Measurements from ENCODE around the gene UGP2. TPM values are rescaled to one million over a fixed set of nuclear protein-coding genes. Genes with fewer than 3 reads are reported as not detected.
"Not testable (repeated sequence)": the region's sequence is repeated elsewhere in the genome, so short reads cannot be mapped to it uniquely, and the experiment has no call there.

The UGP2 gene
- total RNA-seq, 2 experiments from 2014 or later, result 109 to 124 TPM

GRCh38 chr2:63843791-63844190, 2.1 kb downstream of the UGP2 start:
- H3K27ac Mint-ChIP-seq, result no peak overlapping the region

GRCh38 chr2:63844616-63845015, 2.9 kb downstream of the UGP2 start:
- peaks cover 8% of the 10 kb centered on the region for H3K9me3 Mint-ChIP-seq (ENCODE audit: low read depth)
- ATAC-seq (no peak), DNase-seq (no peak)
- peaks cover 70% of the 10 kb centered on the region for H3K36me3 Mint-ChIP-seq
- H3K27ac Mint-ChIP-seq, result no peak overlapping the region
- H3K27me3 Mint-ChIP-seq, result no peaks in the 10 kb centered on the region
- H3K4me1 Mint-ChIP-seq, result peaks cover 64% of the 10 kb centered on the region
- H3K4me3 Mint-ChIP-seq, result no peak overlapping the region
- CTCF ChIA-PET, result interaction anchor here (1.0 to 2.1 kb wide), 4 partner anchors 8 to 21 kb away, joined by 4 to 8 read pairs (median 5); no protein-coding TSS in a partner anchor

More at GRCh38 chr2:63843791-63844190, 2.1 kb downstream of the UGP2 start:
- peaks cover 8% of the 10 kb centered on the region for H3K9me3 Mint-ChIP-seq (ENCODE audit: low read depth)
- H3K4me3 Mint-ChIP-seq, result peak overlapping the region; percentile 48
- ATAC-seq (no peak), DNase-seq (no peak)
- peaks cover 60% of the 10 kb centered on the region for H3K4me1 Mint-ChIP-seq
- H3K36me3 Mint-ChIP-seq, result peaks cover 63% of the 10 kb centered on the region
- no peaks in the 10 kb centered on the region for H3K27me3 Mint-ChIP-seq
- CTCF ChIA-PET, result interaction anchor here (1.0 to 3.6 kb wide), 3 partner anchors 9 to 17 kb away, joined by 4 to 52 read pairs (median 8); no protein-coding TSS in a partner anchor

- Mint-ChIP-seq H3K9me3 (ENCODE audit: low read depth) (peaks cover 8% of the 10 kb centered on the region), H3K36me3 (peaks cover 75% of the 10 kb centered on the region), H3K4me3 (no peak overlapping the region), H3K4me1 (peaks cover 63% of the 10 kb centered on the region), H3K27me3 (no peaks in the 10 kb centered on the region), H3K27ac (no peak overlapping the region)
- no peak for ATAC-seq
- CTCF ChIA-PET, result interaction anchor here (1.0 to 2.1 kb wide), 3 partner anchors 9 to 15 kb away, joined by 5 to 7 read pairs (median 6); no protein-coding TSS in a partner anchor
- DNase-seq, result no peak
These were observed 4.2 kb downstream of the UGP2 start for GRCh38 chr2:63845866-63846265.

- H3K27ac Mint-ChIP-seq, result no peak overlapping the region
- no peak for ATAC-seq
- H3K36me3 Mint-ChIP-seq, result peaks cover 80% of the 10 kb centered on the region
- H3K9me3 Mint-ChIP-seq (ENCODE audit: low read depth), result peaks cover 8% of the 10 kb centered on the region
- CTCF ChIA-PET, result interaction anchor here (1.7 to 2.1 kb wide), 2 partner anchors 10 to 15 kb away, joined by 5 to 6 read pairs; no protein-coding TSS in a partner anchor
- H3K4me3 Mint-ChIP-seq, result no peak overlapping the region
- peaks cover 68% of the 10 kb centered on the region for H3K4me1 Mint-ChIP-seq
- DNase-seq, result no peak
- H3K27me3 Mint-ChIP-seq, result no peaks in the 10 kb centered on the region
These were observed 4.8 kb downstream of the UGP2 start for GRCh38 chr2:63846487-63846886.

GRCh38 chr2:63847571-63847970, 5.9 kb downstream of the UGP2 start:
- peaks cover 70% of the 10 kb centered on the region for H3K4me1 Mint-ChIP-seq
- H3K9me3 Mint-ChIP-seq (ENCODE audit: low read depth); H3K27me3 Mint-ChIP-seq; CTCF ChIA-PET; ATAC-seq; H3K27ac Mint-ChIP-seq; DNase-seq; H3K4me3 Mint-ChIP-seq: not testable (repeated sequence)
- peaks cover 84% of the 10 kb centered on the region for H3K36me3 Mint-ChIP-seq

- Mint-ChIP-seq H3K36me3 (peaks cover 81% of the 10 kb centered on the region), H3K27ac (peak overlapping the region; percentile 64), H3K9me3 (ENCODE audit: low read depth) (peaks cover 10% of the 10 kb centered on the region), H3K4me1 (peaks cover 69% of the 10 kb centered on the region), H3K27me3 (no peaks in the 10 kb centered on the region), H3K4me3 (no peak overlapping the region)
- no peak for ATAC-seq
- no peak for DNase-seq
- CTCF ChIA-PET, result interaction anchor here (0.7 to 7.9 kb wide), 2 partner anchors 8 to 28 kb away, joined by 3 to 52 read pairs; partner anchors contain the start of gene UGP2
These were observed 7.9 kb downstream of the UGP2 start for GRCh38 chr2:63849381-63850203.

- Mint-ChIP-seq H3K4me3 (no peak overlapping the region), H3K36me3 (peaks cover 78% of the 10 kb centered on the region), H3K27ac (no peak overlapping the region), H3K9me3 (ENCODE audit: low read depth) (peaks cover 10% of the 10 kb centered on the region), H3K27me3 (no peaks in the 10 kb centered on the region), H3K4me1 (peaks cover 66% of the 10 kb centered on the region)
- no peak for DNase-seq
- no peak for ATAC-seq
- CTCF ChIA-PET, result interaction anchor here (7.9 kb wide), 1 partner anchor 8 kb away, joined by 52 read pairs; the partner anchor contains the start of gene UGP2
These were observed 8.5 kb downstream of the UGP2 start for GRCh38 chr2:63850204-63850571.

GRCh38 chr2:63850649-63851048, 9.0 kb downstream of the UGP2 start:
- peaks cover 73% of the 10 kb centered on the region for H3K36me3 Mint-ChIP-seq

GRCh38 chr2:63851691-63852311, 10.1 kb downstream of the UGP2 start:
- Mint-ChIP-seq H3K27me3 (no peaks in the 10 kb centered on the region), H3K27ac (no peak overlapping the region), H3K36me3 (peaks cover 75% of the 10 kb centered on the region), H3K4me1 (peaks cover 72% of the 10 kb centered on the region), H3K9me3 (ENCODE audit: low read depth) (peaks cover 10% of the 10 kb centered on the region), H3K4me3 (no peak overlapping the region)
- CTCF ChIA-PET, result interaction anchor here (1.9 to 7.9 kb wide), 3 partner anchors 7 to 10 kb away, joined by 8 to 52 read pairs (median 13); partner anchors contain the start of gene UGP2
- DNase-seq, result no peak
- no peak for ATAC-seq

More at GRCh38 chr2:63850649-63851048, 9.0 kb downstream of the UGP2 start:
- CTCF ChIA-PET, result interaction anchor here (7.9 kb wide), 1 partner anchor 9 kb away, joined by 52 read pairs; the partner anchor contains the start of gene UGP2
- ATAC-seq, result no peak
- H3K4me1 Mint-ChIP-seq, result peaks cover 66% of the 10 kb centered on the region
- no peak overlapping the region for H3K4me3 Mint-ChIP-seq
- no peak for DNase-seq
- H3K9me3 Mint-ChIP-seq (ENCODE audit: low read depth), result peaks cover 10% of the 10 kb centered on the region
- H3K27me3 Mint-ChIP-seq, result no peaks in the 10 kb centered on the region
- H3K27ac Mint-ChIP-seq, result no peak overlapping the region

GRCh38 chr2:63853527-63854310, 12.0 kb downstream of the UGP2 start:
- peaks cover 2% of the 10 kb centered on the region for H3K9me3 Mint-ChIP-seq (ENCODE audit: low read depth)
- H3K27ac Mint-ChIP-seq, result peak overlapping the region; percentile 97
- no peaks in the 10 kb centered on the region for H3K27me3 Mint-ChIP-seq
- CTCF ChIA-PET, result interaction anchor here (0.9 to 7.9 kb wide), 4 partner anchors 8 to 12 kb away, joined by 7 to 52 read pairs (median 10); partner anchors contain the start of gene UGP2
- H3K4me1 Mint-ChIP-seq, result peaks cover 79% of the 10 kb centered on the region
- ATAC-seq (no peak), DNase-seq (no peak)
- H3K4me3 Mint-ChIP-seq, result no peak overlapping the region
- H3K36me3 Mint-ChIP-seq, result peaks cover 71% of the 10 kb centered on the region

- Mint-ChIP-seq H3K27ac (peak overlapping the region; percentile 97), H3K27me3 (no peaks in the 10 kb centered on the region), H3K4me1 (peaks cover 67% of the 10 kb centered on the region), H3K9me3 (ENCODE audit: low read depth) (peaks cover 2% of the 10 kb centered on the region), H3K36me3 (peaks cover 72% of the 10 kb centered on the region), H3K4me3 (peak overlapping the region; percentile 50)
- DNase-seq (no peak), ATAC-seq (no peak)
- CTCF ChIA-PET, result interaction anchor here (0.6 to 7.9 kb wide), 9 partner anchors 10 to 267 kb away, joined by 3 to 52 read pairs (median 3); partner anchors contain the start of genes MDH1, UGP2 and WDPCP
These were observed 14.0 kb downstream of the UGP2 start for GRCh38 chr2:63855418-63856302.

- H3K9me3 Mint-ChIP-seq (ENCODE audit: low read depth), result peaks cover 2% of the 10 kb centered on the region
- CTCF ChIA-PET, result interaction anchor here (0.6 to 7.9 kb wide), 9 partner anchors 10 to 268 kb away, joined by 3 to 52 read pairs (median 3); partner anchors contain the start of genes MDH1, UGP2 and WDPCP
- DNase-seq (peak; percentile 79), ATAC-seq (peak; percentile 92)
- H3K27ac Mint-ChIP-seq, result peak overlapping the region; percentile 97
- H3K27me3 Mint-ChIP-seq, result no peaks in the 10 kb centered on the region
- peaks cover 73% of the 10 kb centered on the region for H3K36me3 Mint-ChIP-seq
- H3K4me1 Mint-ChIP-seq, result peaks cover 67% of the 10 kb centered on the region
- peak overlapping the region; percentile 50 for H3K4me3 Mint-ChIP-seq
These were observed 14.6 kb downstream of the UGP2 start for GRCh38 chr2:63856303-63856603.

Measured in activated CD8-positive, alpha-beta memory T cell treated with anti-CD3 and anti-CD28 coated beads, Interleukin-2, amount 10 ng/mL, durations not matched to agents 7 days and 5 days (primary cell).